Erythroblast (primary cell): Measurements from ENCODE around the gene RBM28.

Experiments used
- DNase-seq, 2 experiments: peaks; one replicate each; lab custom pipeline; 2025; lab: John Stamatoyannopoulos, UW
- GATA1 ChIP-seq: IDR thresholded peaks from 2 replicates; pipeline ENCODE4 v1.6.1; 2011; ENCODE audit warnings: low read depth, mild to moderate bottlenecking, control low read depth, low read length, moderate library complexity
- POLR2A ChIP-seq: IDR thresholded peaks from 2 replicates; pipeline ENCODE4 v1.6.1; 2011; ENCODE audit warnings: mild to moderate bottlenecking, low read length

Gene RBM28

GRCh38 chr7:128349466-128349825 is 5.7 kb upstream of the RBM28 start:
- DNase-seq: no peak
- TF ChIP-seq POLR2A (no peak), GATA1 (no peak)

DNA sequence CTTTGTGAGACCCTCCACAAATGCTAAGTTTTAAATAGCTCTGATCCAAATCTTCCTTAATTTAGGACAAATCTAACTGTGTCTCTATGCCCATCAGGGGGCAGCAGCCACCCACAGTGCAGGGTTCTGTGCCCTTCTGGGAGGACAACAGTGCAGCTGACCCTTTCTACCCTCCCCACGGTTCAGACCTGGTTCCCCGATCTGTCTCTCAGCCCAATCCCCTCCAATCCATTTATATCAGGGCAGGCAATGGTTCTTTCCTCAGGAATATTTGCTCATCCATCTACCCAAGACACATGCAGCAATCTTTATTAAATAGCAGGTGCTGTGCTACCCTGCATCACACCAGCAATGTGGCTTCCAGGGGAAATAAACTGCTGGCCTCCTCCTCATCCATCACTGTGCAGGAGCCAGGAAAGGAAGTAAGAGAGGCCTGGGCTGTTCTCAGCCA is 4.0 kb upstream of the RBM28 start:
- peak; percentile 34 to 38 for DNase-seq
- TF ChIP-seq GATA1 (no peak), POLR2A (no peak)

DNA sequence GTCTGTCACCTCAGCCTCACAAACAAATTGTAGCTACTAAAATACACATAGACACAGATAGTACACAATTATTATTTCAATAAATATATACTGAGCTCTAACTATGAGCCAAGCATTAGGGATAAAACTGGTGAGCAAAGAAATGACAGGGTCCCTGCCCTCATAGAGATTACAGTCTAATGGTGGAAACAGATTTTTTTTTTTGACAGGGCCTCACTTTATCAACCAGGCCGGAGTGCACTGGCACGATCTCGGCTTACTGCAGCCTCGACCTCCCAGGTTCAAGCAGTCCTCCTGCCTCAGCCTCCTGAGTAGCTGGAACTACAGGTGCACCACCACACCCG is 695 bp upstream of the RBM28 start:
- no peak for DNase-seq
- TF ChIP-seq GATA1 (no peak), POLR2A (no peak)

GRCh38 chr7:128341733-128342132 is 2.0 kb downstream of the RBM28 start:
- TF ChIP-seq POLR2A: no peak
- TF ChIP-seq GATA1: no peak
- DNase-seq: no peak

DNA sequence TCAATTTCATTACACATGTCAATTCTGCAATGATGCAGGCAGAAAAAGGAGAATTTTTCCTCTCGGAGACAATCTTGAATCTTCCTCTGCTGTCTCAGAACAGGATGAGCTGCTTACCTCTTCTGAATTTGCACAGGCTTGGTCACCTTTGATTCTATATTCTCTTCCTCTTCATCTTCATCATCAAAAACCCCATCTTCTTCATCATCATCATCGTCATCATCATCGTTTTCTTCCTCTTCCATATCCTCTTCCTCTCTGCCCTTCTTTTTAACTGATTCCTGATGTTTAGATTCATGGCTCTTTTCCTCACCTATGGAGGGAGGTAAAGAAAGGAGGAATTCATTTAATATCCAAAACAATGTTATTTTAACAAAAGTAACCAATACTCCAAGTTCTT is 8.0 kb downstream of the RBM28 start:
- no peak for DNase-seq
- TF ChIP-seq POLR2A (no peak), GATA1 (no peak)

GRCh38 chr7:128324368-128324680 is 19.4 kb downstream of the RBM28 start:
- TF ChIP-seq GATA1 (no peak), POLR2A (no peak)
- no peak for DNase-seq

DNA sequence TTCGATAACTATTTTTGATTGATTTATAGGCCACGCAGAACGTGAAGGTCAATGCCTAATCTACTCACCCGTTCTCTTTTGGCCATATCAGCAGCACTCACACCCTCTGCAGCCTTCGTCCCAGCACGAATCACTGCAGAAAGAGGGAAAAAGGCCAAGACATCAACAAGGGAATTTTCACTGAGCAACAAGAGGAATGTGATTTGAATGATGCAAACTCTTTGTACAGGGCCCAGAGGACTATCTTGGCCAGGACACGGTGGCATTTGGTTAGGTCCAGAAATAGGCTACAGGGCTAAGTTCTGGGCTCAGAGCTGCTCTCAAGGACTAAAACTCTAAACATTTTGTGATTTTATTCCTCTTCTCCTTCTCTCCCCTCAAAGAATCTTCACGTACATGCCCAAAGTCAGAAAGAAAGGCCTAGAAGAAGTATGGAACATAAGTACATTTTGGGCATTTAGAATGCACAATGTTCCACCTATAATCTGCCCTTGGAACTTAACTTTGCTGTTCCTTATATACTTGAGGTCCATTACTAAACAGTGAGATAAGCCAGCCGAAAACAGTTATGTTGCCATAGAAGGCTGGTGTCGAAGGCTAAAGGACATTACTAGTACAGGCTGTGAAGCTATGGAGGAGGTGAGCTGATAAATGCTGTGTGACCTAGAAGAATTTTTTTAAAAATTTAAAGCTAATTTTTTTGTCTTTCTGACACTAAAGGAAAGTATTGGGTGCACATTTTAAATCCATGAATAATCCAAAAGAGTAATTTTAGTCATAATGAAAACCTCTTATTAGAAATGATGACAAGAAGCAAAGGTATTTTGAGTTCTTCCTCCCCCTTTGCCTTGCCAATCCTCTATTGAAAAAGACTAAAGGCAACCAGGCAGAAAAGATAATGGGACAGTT is 20.0 kb downstream of the RBM28 start:
- TF ChIP-seq GATA1 (no peak), POLR2A (no peak)

GRCh38 chr7:128323040-128323439 is 20.7 kb downstream of the RBM28 start:
- DNase-seq: no peak
- TF ChIP-seq POLR2A: no peak
- TF ChIP-seq GATA1: no peak

More for the DNA sequence above, 20.0 kb downstream of the RBM28 start:
- DNase-seq: no peak

DNA sequence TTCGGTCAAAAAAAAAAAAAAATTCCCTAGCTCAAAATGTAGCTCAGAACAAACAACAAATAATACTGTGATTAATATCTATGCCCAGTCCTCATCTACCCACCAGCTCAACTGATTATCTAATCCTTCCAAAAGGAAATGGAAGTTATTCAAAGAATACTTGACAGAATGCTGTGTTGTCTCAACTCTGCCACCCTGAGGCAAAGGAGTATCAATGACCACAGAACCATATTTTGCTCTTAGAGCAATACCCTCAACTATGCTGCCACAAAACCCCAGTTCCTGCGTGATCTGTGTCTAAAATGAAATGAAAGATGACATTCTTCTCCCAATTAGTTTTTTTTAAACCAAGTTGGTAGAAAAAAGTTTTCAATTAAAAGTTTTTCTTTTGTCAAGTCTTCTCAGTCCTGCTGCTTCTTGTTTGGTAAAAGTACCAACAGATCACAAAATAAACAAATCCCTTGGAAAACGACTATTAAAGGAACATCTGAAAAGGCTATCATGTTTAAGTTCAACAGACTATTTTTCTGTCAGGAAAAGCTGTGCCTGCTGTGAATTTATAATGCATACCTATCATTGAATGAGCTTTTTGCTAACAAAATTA is 21.6 kb downstream of the RBM28 start:
- peak; percentile 33 to 47 for DNase-seq
- TF ChIP-seq GATA1 (no peak), POLR2A (no peak)

GRCh38 chr7:128321044-128321422 is 22.7 kb downstream of the RBM28 start:
- TF ChIP-seq GATA1: no peak
- no peak for TF ChIP-seq POLR2A
- no peak for DNase-seq

DNA sequence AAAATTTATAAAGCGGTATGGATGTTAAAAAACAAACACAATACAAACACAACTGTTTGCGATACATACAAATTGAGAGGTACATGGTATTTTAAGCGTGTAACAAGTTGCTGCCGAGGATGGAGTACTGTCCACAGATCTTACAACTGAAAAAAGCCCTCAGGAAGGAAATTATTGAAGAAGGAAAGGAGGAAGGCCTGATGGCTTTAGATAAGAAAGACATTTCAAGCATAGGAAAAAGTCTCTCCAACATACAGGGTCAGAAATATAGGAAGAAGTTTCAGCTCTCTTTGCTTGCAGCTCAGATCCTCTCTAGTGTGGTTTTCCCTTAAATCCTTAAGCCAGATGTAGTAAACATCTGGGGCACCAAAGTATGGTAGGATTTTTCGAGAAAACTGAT is 25.0 kb downstream of the RBM28 start:
- DNase-seq: no peak
- TF ChIP-seq GATA1 (no peak), POLR2A (no peak)

- no peak for DNase-seq
- no peak for TF ChIP-seq POLR2A
- no peak for TF ChIP-seq GATA1
Observed at GRCh38 chr7:128311013-128311412, 32.7 kb downstream of the RBM28 start.

GRCh38 chr7:128310499-128310898 is 33.2 kb downstream of the RBM28 start:
- DNase-seq: no peak
- no peak for TF ChIP-seq POLR2A
- no peak for TF ChIP-seq GATA1

GRCh38 chr7:128309976-128310375 is 33.7 kb downstream of the RBM28 start:
- no peak for DNase-seq
- TF ChIP-seq POLR2A (no peak), GATA1 (no peak)

DNA sequence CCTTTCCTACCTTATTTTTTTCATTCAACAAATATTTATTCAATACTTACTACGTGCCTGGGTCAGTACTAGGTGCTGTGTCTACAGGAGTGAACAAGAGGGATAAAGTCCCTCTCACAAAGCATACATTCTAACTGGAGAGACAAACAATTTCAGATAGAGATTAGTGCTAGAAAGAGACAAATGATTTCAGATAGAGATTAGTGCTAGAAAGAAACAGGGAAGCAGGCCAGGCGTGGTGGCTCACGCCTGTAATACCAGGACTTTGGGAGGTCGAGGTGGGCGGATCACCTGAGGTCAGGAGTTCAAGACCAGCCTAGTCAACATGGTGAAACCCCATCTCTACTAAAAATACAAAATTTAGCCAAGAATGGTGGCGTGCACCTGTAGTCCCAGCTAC is 34.6 kb downstream of the RBM28 start:
- DNase-seq: no peak
- no peak for TF ChIP-seq GATA1

DNA sequence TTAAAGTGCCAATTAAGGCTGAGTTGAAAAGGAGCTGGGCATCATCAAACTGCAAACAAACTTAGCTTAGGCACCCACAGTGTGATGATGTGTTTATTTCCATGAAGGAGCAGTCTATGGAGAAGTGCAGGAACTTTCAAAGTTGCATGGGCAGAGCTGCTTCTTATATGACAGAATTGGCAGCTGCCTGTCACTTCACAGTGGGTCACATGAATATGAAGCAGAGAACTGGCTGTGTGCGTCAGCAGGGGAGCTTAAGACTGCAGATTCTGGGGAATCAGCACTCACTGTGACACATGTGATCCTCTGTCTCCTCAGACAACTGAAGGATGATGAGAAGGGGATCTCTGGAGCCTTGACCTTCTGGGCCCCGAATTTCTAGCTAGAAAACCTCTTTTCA is 36.6 kb downstream of the RBM28 start:
- no peak for DNase-seq
- TF ChIP-seq GATA1 (no peak), POLR2A (no peak)
